Effector memory CD4-positive, alpha-beta T cell (primary cell): ENCODE data around the gene GPC5.

Experiments
- DNase-seq, 3 donors: peaks; one replicate each; pipeline ENCODE4 v3.0.0-alpha.2; 2020
- H3K27ac ChIP-seq: 2 replicates; pipeline ENCODE4 v1.7.0; 2013; ENCODE audit warnings: mild to moderate bottlenecking, low read length, moderate library complexity; ENCODE audit not compliant: insufficient read depth, poor library complexity, severe bottlenecking
- H3K27me3 ChIP-seq: replicated peaks from 2 replicates; pipeline ENCODE4 v1.7.0; 2013; ENCODE audit warnings: mild to moderate bottlenecking, low read length; ENCODE audit not compliant: insufficient read depth, control insufficient read depth, poor library complexity, severe bottlenecking
- H3K36me3 ChIP-seq: 2 replicates; pipeline ENCODE4 v1.7.0; 2013; ENCODE audit warnings: mild to moderate bottlenecking, low read length, moderate library complexity; ENCODE audit not compliant: control insufficient read depth, insufficient read depth
- H3K4me1 ChIP-seq: 2 replicates; pipeline ENCODE4 v1.7.0; 2013; ENCODE audit warnings: low read length, mild to moderate bottlenecking; ENCODE audit not compliant: control insufficient read depth, insufficient read depth, poor library complexity, severe bottlenecking
- H3K4me3 ChIP-seq: 2 replicates; pipeline ENCODE4 v1.7.0; 2013; ENCODE audit warnings: low read length, low read depth, mild to moderate bottlenecking; ENCODE audit not compliant: insufficient read depth, poor library complexity, severe bottlenecking
- H3K9me3 ChIP-seq: 2 replicates; pipeline ENCODE4 v1.7.0; 2013; ENCODE audit warnings: mild to moderate bottlenecking, low read length, moderate library complexity; ENCODE audit not compliant: control insufficient read depth

Gene GPC5

GRCh38 chr13:91845612-91846011 lies 447.2 kb downstream of the GPC5 start:
- Histone ChIP-seq H3K9me3 (no peaks in the 10 kb centered on the region), H3K27ac (no peak overlapping the region), H3K27me3 (no peaks in the 10 kb centered on the region), H3K4me1 (no peaks in the 10 kb centered on the region), H3K36me3 (no peaks in the 10 kb centered on the region), H3K4me3 (no peak overlapping the region)
- no peak for DNase-seq

GRCh38 chr13:91863699-91864098 lies 465.3 kb downstream of the GPC5 start:
- no peak for DNase-seq
- Histone ChIP-seq H3K27ac (no peak overlapping the region), H3K9me3 (no peaks in the 10 kb centered on the region), H3K36me3 (no peaks in the 10 kb centered on the region), H3K27me3 (no peaks in the 10 kb centered on the region), H3K4me3 (no peak overlapping the region), H3K4me1 (no peaks in the 10 kb centered on the region)

- Histone ChIP-seq H3K9me3 (no peaks in the 10 kb centered on the region), H3K36me3 (no peaks in the 10 kb centered on the region), H3K27me3 (no peaks in the 10 kb centered on the region), H3K27ac (no peak overlapping the region), H3K4me3 (no peak overlapping the region), H3K4me1 (no peaks in the 10 kb centered on the region)
- no peak for DNase-seq
Measured at GRCh38 chr13:91868351-91868750, 469.9 kb downstream of the GPC5 start.

GRCh38 chr13:91878491-91878890 lies 480.1 kb downstream of the GPC5 start:
- no peak overlapping the region for H3K27ac ChIP-seq
- no peaks in the 10 kb centered on the region for H3K9me3 ChIP-seq
- no peaks in the 10 kb centered on the region for H3K4me1 ChIP-seq
- no peaks in the 10 kb centered on the region for H3K27me3 ChIP-seq
- H3K4me3 ChIP-seq, result no peak overlapping the region
- H3K36me3 ChIP-seq, result no peaks in the 10 kb centered on the region
- DNase-seq, result no peak

GRCh38 chr13:91879360-91879759 lies 480.9 kb downstream of the GPC5 start:
- Histone ChIP-seq H3K9me3 (no peaks in the 10 kb centered on the region), H3K36me3 (no peaks in the 10 kb centered on the region), H3K4me1 (no peaks in the 10 kb centered on the region), H3K4me3 (no peak overlapping the region), H3K27me3 (no peaks in the 10 kb centered on the region), H3K27ac (no peak overlapping the region)
- DNase-seq, result no peak

- Histone ChIP-seq H3K36me3 (no peaks in the 10 kb centered on the region), H3K27me3 (no peaks in the 10 kb centered on the region), H3K4me1 (no peaks in the 10 kb centered on the region), H3K27ac (no peak overlapping the region), H3K4me3 (no peak overlapping the region), H3K9me3 (no peaks in the 10 kb centered on the region)
- no peak for DNase-seq
Measured at GRCh38 chr13:91882918-91883317, 484.5 kb downstream of the GPC5 start.

GRCh38 chr13:91889641-91890040 lies 491.2 kb downstream of the GPC5 start:
- no peak overlapping the region for H3K4me3 ChIP-seq
- no peaks in the 10 kb centered on the region for H3K27me3 ChIP-seq
- no peak for DNase-seq
- no peaks in the 10 kb centered on the region for H3K9me3 ChIP-seq
- no peaks in the 10 kb centered on the region for H3K36me3 ChIP-seq
- no peaks in the 10 kb centered on the region for H3K4me1 ChIP-seq
- H3K27ac ChIP-seq, result no peak overlapping the region

GRCh38 chr13:91891141-91891540 lies 492.7 kb downstream of the GPC5 start:
- Histone ChIP-seq H3K27ac (no peak overlapping the region), H3K9me3 (no peaks in the 10 kb centered on the region), H3K36me3 (no peaks in the 10 kb centered on the region), H3K4me1 (no peaks in the 10 kb centered on the region), H3K4me3 (no peak overlapping the region), H3K27me3 (no peaks in the 10 kb centered on the region)
- no peak for DNase-seq

GRCh38 chr13:91893040-91893439 lies 494.6 kb downstream of the GPC5 start:
- no peaks in the 10 kb centered on the region for H3K9me3 ChIP-seq
- no peak for DNase-seq
- H3K4me3 ChIP-seq, result no peak overlapping the region
- no peaks in the 10 kb centered on the region for H3K27me3 ChIP-seq
- no peaks in the 10 kb centered on the region for H3K4me1 ChIP-seq
- H3K27ac ChIP-seq, result no peak overlapping the region
- H3K36me3 ChIP-seq, result no peaks in the 10 kb centered on the region

- DNase-seq, result no peak
- no peak overlapping the region for H3K27ac ChIP-seq
- no peak overlapping the region for H3K4me3 ChIP-seq
Measured at GRCh38 chr13:91894316-91894715, 495.9 kb downstream of the GPC5 start.

GRCh38 chr13:91896547-91896946 lies 498.1 kb downstream of the GPC5 start:
- no peak overlapping the region for H3K4me3 ChIP-seq
- no peak overlapping the region for H3K27ac ChIP-seq
- H3K36me3 ChIP-seq, result no peaks in the 10 kb centered on the region
- no peaks in the 10 kb centered on the region for H3K9me3 ChIP-seq
- no peak for DNase-seq
- H3K27me3 ChIP-seq, result no peaks in the 10 kb centered on the region
- H3K4me1 ChIP-seq, result no peaks in the 10 kb centered on the region

More at GRCh38 chr13:91894316-91894715, 495.9 kb downstream of the GPC5 start:
- Histone ChIP-seq H3K4me1 (no peaks in the 10 kb centered on the region), H3K36me3 (no peaks in the 10 kb centered on the region), H3K9me3 (no peaks in the 10 kb centered on the region), H3K27me3 (no peaks in the 10 kb centered on the region)
